Middle frontal gyrus (tissue), 1 donor: ENCODE data around the gene GRIK4.

Experiments used
- DNase-seq: peaks from one replicate; pipeline ENCODE4 v3.0.0-alpha.2; 2015; ENCODE audit warnings: low spot score; ENCODE audit errors: extremely low spot score

Gene GRIK4

GRCh38 chr11:120805960-120806555 lies 294.5 kb downstream of the GRIK4 start:
- no peak for DNase-seq

GRCh38 chr11:120807414-120808150 lies 296.0 kb downstream of the GRIK4 start:
- no peak for DNase-seq

DNA sequence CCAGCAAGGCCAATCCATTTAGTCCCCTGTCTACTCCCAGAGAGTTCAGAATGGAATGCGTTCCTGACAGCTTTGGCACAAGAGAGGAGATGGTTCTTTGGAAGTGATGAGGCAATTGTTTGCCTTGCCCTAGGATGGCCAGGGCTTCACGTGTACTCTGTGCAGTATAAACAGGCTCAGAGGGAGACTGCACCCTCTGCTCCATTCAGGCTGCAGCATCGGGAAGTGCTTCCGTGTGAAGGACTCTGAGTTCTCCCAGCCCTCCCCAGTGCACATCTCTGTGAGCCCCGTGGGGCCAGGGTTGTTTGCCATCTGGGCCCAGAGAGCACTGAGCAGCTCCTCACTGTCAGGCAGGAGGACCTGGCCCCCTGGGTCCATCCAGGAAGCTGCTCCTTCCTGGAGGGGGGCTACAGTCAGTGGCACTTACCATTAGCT lies 297.1 kb downstream of the GRIK4 start:
- no peak for DNase-seq

- DNase-seq, result no peak
Observed at GRCh38 chr11:120810251-120810650, 298.7 kb downstream of the GRIK4 start.

DNA sequence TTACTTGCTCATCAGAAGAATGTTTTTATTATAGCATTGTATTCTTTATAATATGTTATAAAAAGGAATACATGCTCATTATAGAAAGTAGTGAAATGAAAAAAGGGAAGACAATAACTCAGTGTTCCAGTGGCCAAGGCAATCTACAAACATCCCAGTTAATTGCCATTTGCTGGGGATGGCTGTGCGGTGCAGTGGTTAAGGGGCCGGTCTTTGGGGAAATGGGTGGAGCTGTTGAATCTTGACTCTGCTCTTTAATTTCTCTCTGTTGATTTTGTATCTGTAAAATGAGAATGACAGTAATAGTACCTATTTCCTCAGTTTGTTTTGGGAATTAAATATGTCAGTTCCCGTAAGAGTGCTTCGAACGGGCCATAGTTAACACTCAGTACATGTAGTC lies 299.7 kb downstream of the GRIK4 start:
- no peak for DNase-seq

DNA sequence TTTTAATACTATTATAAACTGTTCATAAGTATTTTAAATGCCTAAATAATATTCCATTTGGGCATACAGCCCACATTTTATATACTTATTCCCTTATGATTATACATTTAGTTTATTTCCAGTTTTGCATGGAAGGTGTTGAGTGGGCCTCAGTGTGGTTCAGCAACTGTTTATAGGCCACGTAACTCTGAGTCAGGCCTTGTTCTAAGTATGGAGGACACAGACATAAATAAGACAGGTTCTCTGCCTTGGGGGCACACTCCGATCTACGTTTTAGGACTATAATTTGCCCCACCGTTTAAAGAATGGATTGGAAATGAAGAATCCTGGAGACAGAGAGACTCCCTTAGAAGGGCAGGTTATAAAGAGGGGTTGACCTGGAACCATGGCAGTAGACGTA lies 300.2 kb downstream of the GRIK4 start:
- no peak for DNase-seq

DNA sequence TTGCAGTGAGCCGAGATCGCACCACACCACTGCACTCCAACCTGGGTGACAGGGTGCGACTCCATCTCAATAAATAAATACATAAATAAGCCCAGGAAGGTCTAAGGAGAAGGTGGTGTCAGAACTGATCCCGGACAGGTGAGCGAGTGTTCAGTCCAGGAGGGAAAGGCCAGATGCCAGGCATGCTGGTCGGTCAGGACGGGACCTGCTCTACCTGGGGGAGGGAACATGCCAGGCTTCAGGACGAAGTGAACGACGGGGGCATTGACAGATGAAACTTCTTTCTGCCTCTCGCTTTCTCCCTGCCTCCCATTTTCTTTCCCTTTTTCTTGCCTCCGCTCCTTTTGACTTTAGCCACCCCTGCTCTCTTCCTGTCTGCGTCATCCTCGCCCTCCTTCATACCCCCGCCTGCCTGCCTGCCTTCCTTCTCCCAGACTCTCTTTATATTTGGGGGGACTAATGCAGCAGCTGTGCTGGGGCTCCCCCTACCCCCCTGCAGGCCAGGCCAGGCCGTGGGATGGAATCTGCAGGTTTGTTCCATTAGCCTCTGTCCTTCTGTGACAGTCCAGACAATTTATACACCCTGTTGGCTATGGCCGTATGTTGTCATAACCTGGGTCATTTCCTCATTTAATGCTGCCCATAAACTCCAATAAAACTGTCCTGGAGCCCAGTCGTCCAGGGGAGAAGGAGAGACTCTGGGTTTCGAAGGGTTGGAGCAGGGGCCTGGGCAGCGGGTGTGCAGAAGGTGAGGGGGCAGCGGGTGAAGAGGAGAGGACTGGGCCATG lies 303.2 kb downstream of the GRIK4 start:
- no peak for DNase-seq

DNA sequence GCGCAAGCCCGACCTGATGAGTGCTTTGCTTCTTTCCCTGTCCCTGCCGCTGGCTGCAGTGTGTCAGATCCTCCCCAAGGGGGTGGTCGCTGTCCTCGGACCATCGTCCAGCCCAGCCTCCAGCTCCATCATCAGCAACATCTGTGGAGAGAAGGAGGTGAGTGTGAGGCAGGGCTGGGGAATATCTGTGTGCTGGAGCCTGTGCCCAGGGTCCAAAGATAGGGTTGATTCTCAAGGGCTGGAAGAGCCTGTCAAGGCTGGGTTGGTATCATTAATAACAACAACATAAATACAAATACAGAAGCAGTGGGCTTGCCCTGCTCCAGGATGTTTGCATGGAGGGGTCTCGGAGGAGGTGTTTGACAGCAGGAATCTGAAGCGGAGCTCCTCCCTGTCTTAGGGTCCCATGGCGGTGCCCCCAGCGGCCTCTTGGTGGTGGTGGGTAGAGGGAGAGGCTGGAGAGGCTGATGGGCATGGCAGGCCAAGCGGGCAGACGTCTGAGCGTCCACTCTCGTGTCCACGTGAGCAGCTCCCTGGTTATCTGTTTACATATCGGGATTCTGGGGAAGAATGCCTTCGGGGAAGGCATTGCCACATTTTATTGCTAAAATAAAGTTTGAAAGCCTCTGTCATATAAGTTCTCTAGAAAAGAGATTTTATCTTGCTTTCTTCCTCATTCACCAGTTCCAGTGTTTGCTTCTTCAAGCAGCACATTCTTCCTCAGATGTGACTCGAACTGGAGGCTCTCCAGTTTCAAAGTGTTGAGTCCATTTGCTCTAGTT lies 304.0 kb downstream of the GRIK4 start:
- DNase-seq, result no peak

DNA sequence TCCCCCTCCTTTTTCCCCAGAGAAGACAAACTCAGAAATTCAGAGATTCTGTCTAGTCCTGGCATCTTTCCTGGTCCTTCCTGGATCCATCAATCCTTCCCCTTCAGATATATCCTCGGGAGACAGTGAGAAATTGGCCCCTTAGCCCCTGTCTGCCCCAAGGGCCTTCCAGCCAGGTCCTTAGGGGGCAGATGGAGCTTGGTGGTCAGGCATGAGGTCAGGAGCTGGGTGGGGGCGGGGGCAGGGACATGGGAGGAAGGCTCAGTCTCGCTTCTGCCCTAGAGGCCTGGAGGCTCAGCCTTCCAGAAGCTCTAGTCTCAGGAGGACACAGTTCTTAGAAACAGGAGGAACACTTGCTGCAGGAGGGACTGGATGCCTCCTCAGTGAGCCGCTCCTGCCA lies 304.6 kb downstream of the GRIK4 start:
- DNase-seq, result no peak

DNA sequence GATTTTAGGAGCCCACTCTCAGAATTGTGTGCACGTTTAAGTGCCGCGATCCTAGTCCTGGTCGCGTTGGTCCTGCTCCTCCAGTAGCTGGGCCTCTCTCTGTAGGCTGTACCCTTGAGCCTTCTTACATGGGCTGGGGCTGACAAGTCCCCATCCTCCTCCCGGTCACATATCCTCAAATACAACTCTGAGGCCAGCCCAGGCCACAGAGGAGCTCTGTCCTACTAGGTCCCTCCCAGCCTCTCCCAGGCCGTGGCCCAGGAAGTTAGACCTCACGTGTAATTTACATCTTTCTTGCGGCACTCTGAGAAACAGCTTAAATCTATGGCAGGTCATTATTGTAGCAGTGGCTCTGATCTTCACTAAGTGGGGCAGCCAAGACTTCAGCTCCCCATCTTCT lies 305.2 kb downstream of the GRIK4 start:
- DNase-seq, result no peak

DNA sequence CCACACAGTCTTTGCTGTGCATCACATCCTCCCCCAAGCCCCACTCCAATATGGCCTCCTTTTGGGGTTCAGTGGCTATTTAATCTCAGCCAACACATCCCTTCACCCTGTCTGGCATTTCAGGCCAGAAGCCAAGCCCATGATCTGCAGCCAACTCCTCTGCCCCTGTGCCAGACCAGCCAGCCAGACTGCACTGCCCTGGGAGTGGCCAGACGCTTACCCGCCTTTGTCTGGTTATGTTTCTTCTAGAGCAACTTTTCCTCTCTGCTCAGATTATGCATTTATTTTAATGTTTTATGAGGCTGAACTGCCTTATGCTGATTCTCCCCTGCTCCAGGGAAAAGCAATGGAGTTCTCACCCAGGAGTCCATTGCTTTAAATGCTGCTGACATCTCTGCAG lies 305.6 kb downstream of the GRIK4 start:
- DNase-seq, result no peak

DNA sequence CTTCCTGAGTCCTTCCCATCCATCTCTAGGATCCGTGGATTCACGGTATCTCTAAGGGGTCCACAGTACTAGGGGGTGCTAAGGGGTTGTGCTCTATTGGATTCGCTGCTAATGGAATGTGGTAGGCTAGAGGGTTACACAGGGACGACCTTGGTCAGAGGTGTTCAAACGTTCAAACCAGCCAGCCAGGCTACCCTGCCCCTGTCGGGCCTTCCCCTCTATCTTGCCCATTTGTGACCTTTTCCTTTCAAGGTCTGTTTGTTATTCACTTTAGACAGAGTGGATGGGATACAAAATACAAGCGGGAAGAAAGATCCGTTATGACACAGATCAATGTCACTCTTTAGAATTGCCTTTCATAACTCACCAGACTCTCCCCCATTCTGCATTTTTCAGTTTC lies 306.5 kb downstream of the GRIK4 start:
- no peak for DNase-seq

DNA sequence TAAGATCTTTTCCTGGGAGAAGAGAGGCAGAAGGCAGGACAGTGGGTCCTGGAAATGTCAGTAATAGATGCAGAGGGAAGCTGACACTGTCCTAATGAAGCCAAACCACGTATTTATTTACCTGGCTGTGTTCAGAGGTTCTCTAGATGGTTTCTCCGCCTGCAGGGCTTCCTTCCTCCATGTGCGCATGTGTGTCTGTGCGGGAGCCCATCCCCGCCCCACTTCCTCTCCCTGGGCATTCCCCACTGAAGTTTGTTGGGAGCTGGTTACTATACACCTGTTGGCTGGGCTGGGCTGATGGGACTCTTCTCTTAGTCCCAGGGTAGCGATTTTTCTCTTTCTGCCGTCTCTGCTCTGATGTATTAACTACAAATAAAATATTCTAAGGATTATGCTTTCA lies 307.5 kb downstream of the GRIK4 start:
- no peak for DNase-seq

GRCh38 chr11:120819437-120820365 lies 308.2 kb downstream of the GRIK4 start:
- DNase-seq, result no peak

DNA sequence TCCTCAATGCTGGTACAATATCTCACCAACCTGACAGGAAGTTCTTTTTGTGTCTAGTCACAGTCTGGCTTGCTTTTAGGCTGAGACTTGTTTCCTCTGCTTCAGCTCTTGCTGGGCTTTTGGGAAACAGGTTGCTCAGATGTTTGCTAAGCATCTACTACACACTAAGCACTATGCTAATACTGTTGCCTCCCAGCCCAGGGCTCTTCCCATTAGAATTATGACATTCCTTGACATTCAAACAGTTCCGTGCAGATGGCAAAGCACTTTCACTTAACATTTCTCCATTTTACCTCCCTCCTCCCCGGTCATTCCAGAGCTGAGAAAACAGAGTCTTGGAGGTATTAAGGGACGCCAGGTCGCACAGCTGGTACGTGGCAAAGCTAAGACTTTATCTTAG lies 311.6 kb downstream of the GRIK4 start:
- no peak for DNase-seq

DNA sequence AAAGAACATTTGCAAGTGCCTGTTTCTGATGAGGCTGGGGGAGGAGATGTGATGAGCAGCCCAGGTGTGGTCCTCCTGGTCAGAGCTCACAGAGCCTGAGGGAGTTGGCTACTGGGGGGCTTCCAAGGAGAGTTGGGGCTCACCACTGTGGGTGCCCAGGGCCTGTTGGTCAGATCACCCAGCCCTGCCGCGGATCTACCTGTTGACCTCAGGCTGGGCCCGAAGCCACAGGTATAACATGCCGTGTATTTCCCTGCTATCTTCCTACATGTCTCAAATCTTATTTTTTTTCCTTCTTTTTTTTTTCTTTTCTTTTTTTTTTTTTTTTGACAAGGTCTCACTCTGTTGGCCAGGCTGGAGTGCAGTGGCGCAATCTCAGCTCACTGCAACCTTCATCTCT lies 312.7 kb downstream of the GRIK4 start:
- DNase-seq, result no peak

DNA sequence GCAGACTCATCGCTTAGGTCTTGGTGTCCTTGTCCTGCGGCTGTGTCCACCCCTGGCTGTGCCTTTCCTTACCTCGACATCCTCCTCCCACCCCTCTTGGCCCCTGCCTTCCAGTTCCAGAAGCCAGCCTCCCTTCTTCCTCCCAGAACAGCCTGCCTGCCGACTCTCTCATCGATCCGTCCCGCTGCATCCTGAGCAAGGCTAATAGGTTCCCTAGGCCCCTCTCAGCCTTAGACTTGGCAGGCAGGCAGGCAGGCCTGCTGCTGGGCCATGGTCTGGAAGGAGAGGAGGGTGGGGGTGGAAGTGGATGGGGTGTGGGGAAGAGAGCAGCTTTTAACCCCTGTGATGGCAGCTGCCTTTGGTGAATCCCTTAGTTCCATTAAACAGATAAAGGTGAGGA lies 315.6 kb downstream of the GRIK4 start:
- DNase-seq, result no peak

DNA sequence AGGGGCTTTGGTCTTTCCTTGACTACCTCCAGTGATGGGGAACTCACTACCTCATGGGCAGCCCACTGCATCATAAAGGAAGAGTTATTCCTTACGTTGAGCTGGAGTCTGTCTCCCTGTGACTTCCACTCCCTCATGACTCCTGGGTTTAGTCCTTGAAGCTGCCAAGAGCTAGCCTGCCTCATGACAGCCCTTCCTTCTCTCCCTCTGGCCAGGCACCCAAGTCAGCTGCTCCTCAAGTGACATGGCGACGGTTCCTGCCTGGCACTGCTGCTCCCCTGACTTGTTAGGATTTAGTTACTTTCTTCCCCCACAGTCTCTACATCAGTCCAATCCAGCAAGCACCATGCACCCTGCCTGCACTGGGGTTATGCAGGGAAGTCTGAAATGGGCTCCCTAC lies 316.3 kb downstream of the GRIK4 start:
- DNase-seq, result no peak

DNA sequence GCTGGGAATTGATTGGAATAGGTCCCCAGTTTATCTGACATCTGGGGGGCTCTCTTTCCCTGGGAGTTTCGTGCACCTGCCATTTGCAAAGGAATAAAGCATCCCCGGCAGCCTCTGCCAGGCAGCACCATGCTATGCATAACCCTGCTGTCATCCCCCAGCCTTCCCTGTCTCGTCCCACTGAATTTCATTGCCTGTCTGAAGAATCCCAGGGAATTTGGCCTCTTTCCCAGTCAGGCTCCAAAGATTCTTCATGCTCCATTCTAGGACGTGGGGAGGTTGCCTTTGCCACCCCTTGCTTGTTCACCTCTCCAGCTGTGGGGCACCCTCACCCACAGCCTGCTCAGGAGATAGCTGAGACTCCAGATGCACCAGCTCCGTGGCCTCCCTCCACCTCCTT lies 317.3 kb downstream of the GRIK4 start:
- no peak for DNase-seq

GRCh38 chr11:120830085-120830620 lies 318.6 kb downstream of the GRIK4 start:
- no peak for DNase-seq
